Smooth muscle cell (in vitro differentiated cells): ENCODE data around the gene PCDHA11. TPM values are rescaled to one million over a fixed set of nuclear protein-coding genes. Genes with fewer than 3 reads are reported as not detected.

Experiments
- DNase-seq: peaks from one replicate; lab custom pipeline; 2025; ENCODE audit not compliant: unreplicated experiment; lab: John Stamatoyannopoulos, UW
- H2AFZ ChIP-seq: fragments of 200-600 bp; sonication (generic); 2 replicates; pipeline ENCODE4 v1.6.0; 2016; ENCODE audit warnings: antibody characterized with exemption, low read depth, mild to moderate bottlenecking
- H3F3A ChIP-seq: fragments of 200-600 bp; sonication (generic); 2 replicates; pipeline ENCODE4 v1.6.0; 2017; ENCODE audit warnings: antibody characterized with exemption, low read depth
- H3K27ac ChIP-seq: fragments of 200-600 bp; sonication (generic); 2 replicates; pipeline ENCODE4 v1.5.1; 2016; ENCODE audit warnings: low read depth, mild to moderate bottlenecking
- H3K27me3 ChIP-seq: fragments of 200-600 bp; sonication (generic); 2 replicates; pipeline ENCODE4 v1.6.1; 2016; ENCODE audit warnings: low read depth, mild to moderate bottlenecking
- H3K36me3 ChIP-seq: fragments of 200-600 bp; sonication (generic); 2 replicates; pipeline ENCODE4 v1.5.1; 2016; ENCODE audit warnings: low read depth
- H3K4me1 ChIP-seq: fragments of 200-600 bp; sonication (generic); 2 replicates; pipeline ENCODE4 v1.5.1; 2016; ENCODE audit warnings: low read depth
- H3K4me2 ChIP-seq: fragments of 200-600 bp; sonication (generic); 2 replicates; pipeline ENCODE4 v1.6.0; 2016; ENCODE audit warnings: mild to moderate bottlenecking
- H3K4me3 ChIP-seq: fragments of 200-600 bp; sonication (generic); 2 replicates; pipeline ENCODE4 v1.5.1; 2016; ENCODE audit warnings: mild to moderate bottlenecking
- H3K79me2 ChIP-seq: fragments of 200-600 bp; sonication (generic); 2 replicates; pipeline ENCODE4 v1.6.0; 2016; ENCODE audit warnings: low read depth, mild to moderate bottlenecking
- H3K9ac ChIP-seq: fragments of 200-600 bp; sonication (generic); 2 replicates; pipeline ENCODE4 v1.6.0; 2016; ENCODE audit warnings: low read depth
- H3K9me3 ChIP-seq: fragments of 200-600 bp; sonication (generic); replicated peaks from 2 replicates; pipeline ENCODE4 v1.5.1; 2016; ENCODE audit warnings: low read depth
- H4K20me1 ChIP-seq: fragments of 200-600 bp; sonication (generic); 2 replicates; pipeline ENCODE4 v1.6.0; 2016; ENCODE audit warnings: low read depth
- CTCF ChIP-seq: fragments of 200-600 bp; sonication (generic); IDR thresholded peaks from 2 replicates; pipeline ENCODE4 v1.5.1; 2017; ENCODE audit warnings: borderline replicate concordance, mild to moderate bottlenecking, antibody characterized with exemption; ENCODE audit not compliant: insufficient read depth, poor library complexity, severe bottlenecking
- WGBS: methylation state at CpG from one replicate; pipeline ENCODE4 v1.1.7; 2016; ENCODE audit warnings: low lambda C conversion rate; 5-methylcytosine and 5-hydroxymethylcytosine counted together
- polyA plus RNA-seq: library from polyadenylated mRNA; unstranded; fragments of >200 nt; fragmentation: Nextera tagmentation; extraction: Ambion mirVana; gene quantifications from 2 replicates; pipeline ENCODE4 v1.2.1, GENCODE V29; 2016
- total RNA-seq: library from RNA; depleted of rRNA; stranded (reverse); fragments of >200 nt; gene quantifications from 2 replicates; pipeline ENCODE4 v1.2.3, GENCODE V29; 2014

PCDHA11 gene
- total and polyA plus RNA-seq, 2 experiments from 2014 or later, result 3.0 to 3.8 TPM

DNA sequence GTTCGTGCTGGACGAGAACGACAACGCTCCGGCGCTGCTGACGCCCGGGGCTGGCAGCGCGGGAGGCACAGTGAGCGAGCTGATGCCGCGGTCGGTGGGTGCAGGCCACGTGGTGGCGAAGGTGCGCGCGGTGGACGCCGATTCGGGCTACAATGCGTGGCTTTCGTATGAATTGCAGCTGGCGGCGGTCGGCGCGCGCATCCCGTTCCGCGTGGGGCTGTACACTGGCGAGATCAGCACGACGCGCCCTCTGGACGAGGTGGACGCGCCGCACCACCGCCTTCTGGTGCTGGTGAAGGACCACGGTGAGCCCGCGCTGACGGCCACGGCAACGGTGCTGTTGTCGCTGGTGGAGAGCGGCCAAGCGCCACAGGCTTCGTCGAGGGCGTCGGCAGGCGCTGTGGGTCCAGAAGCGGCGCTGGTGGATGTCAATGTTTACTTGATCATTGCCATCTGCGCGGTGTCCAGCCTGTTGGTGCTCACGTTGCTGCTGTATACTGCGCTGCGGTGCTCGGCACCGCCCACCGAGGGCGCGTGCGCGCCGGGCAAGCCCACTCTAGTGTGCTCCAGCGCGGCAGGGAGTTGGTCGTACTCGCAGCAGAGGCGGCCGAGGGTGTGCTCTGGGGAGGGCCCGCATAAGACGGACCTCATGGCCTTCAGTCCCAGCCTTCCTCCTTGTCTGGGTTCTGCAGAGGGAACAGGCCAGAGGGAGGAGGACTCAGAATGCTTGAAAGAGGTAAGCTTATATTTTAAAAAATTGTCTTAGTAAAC, 15.4 kb downstream of the PCDHA11 start:
- 97% methylated on average over 63 of the region's 79 CpGs for WGBS
- no peaks in the 10 kb centered on the region for H3F3A ChIP-seq
- H3K27me3 ChIP-seq, result no peaks in the 10 kb centered on the region
- peaks cover 6% of the 10 kb centered on the region for H3K79me2 ChIP-seq
- no peak overlapping the region for H3K9ac ChIP-seq
- H3K4me2 ChIP-seq, result no peak overlapping the region
- no peak overlapping the region for H2AFZ ChIP-seq
- H4K20me1 ChIP-seq, result no peaks in the 10 kb centered on the region
- no peaks in the 10 kb centered on the region for H3K4me1 ChIP-seq
- no peaks in the 10 kb centered on the region for H3K9me3 ChIP-seq
- H3K27ac ChIP-seq, result no peak overlapping the region
- H3K4me3 ChIP-seq, result no peak overlapping the region
- no peak for TF ChIP-seq CTCF
- H3K36me3 ChIP-seq, result no peaks in the 10 kb centered on the region
- no peak for DNase-seq

DNA sequence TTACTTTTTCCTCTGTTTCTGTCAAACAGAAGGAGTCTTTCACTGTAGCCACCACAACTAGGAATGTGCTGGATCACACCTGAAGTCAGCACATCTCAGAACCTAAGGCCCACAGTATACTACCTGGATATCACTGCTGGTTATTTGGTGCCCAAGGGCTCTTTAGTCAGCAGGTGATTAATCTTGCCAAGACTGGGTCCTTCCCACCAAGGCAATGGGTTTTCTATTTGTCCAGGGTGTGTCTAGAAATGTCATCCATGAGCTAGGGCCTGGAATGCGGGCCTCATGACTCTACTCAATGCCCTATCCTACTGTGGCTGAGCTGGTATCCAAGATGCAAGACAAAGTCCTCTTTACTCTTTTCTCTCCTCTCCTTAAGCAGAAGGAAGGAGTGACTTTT, 47.6 kb downstream of the PCDHA11 start:
- H3K4me2 ChIP-seq, result no peak overlapping the region
- no peaks in the 10 kb centered on the region for H3K36me3 ChIP-seq
- H3K9me3 ChIP-seq, result no peaks in the 10 kb centered on the region
- no peaks in the 10 kb centered on the region for H3K27me3 ChIP-seq
- no peak overlapping the region for H3K9ac ChIP-seq
- H3K4me3 ChIP-seq, result no peak overlapping the region
- DNase-seq, result no peak
- WGBS, result 100% methylated on average over 1 of the region's 1 CpG
- peaks cover 8% of the 10 kb centered on the region for H3K79me2 ChIP-seq
- no peak overlapping the region for H3K27ac ChIP-seq
- no peak for TF ChIP-seq CTCF
- H3F3A ChIP-seq, result no peaks in the 10 kb centered on the region
- no peaks in the 10 kb centered on the region for H3K4me1 ChIP-seq
- no peak overlapping the region for H2AFZ ChIP-seq
- H4K20me1 ChIP-seq, result peaks cover 17% of the 10 kb centered on the region

Other genes starting within 250 kb of the PCDHA11 start
- 0.54 TPM in 1 of 2 replicates, not detected in the other for gene CD14, start 235.8 kb upstream of the PCDHA11 start, total RNA-seq
- gene CD14, start 235.8 kb upstream of the PCDHA11 start, polyA plus RNA-seq, result 0.09 and 0.69 TPM in 2 replicates
- gene TMCO6, start 229.5 kb upstream of the PCDHA11 start, total RNA-seq, result 3.3 and 11.4 TPM in 2 replicates
- 4.4 and 5.9 TPM in 2 replicates for gene TMCO6, start 229.5 kb upstream of the PCDHA11 start, polyA plus RNA-seq
- gene NDUFA2, start 221.3 kb upstream of the PCDHA11 start, total RNA-seq, result 24.3 and 63.0 TPM in 2 replicates
- 120 and 126 TPM in 2 replicates for gene NDUFA2, start 221.3 kb upstream of the PCDHA11 start, polyA plus RNA-seq
- gene IK, start 221.1 kb upstream of the PCDHA11 start, total RNA-seq, result 85.1 and 87.5 TPM in 2 replicates
- 77.6 and 79.3 TPM in 2 replicates for gene IK, start 221.1 kb upstream of the PCDHA11 start, polyA plus RNA-seq
- gene WDR55, start 204.1 kb upstream of the PCDHA11 start, total RNA-seq, result 11.2 and 14.2 TPM in 2 replicates
- 20.6 and 23.6 TPM in 2 replicates for gene WDR55, start 204.1 kb upstream of the PCDHA11 start, polyA plus RNA-seq
- 0.27 and 2.2 TPM in 2 replicates for gene DND1, start 195.4 kb upstream of the PCDHA11 start, total RNA-seq
- 0.31 and 0.64 TPM in 2 replicates for gene DND1, start 195.4 kb upstream of the PCDHA11 start, polyA plus RNA-seq
- gene HARS1, start 177.6 kb upstream of the PCDHA11 start, total RNA-seq, result 29.4 and 54.5 TPM in 2 replicates
- gene HARS1, start 177.6 kb upstream of the PCDHA11 start, polyA plus RNA-seq, result 72.1 and 83.8 TPM in 2 replicates
- 15.3 and 19.3 TPM in 2 replicates for gene HARS2, start 177.5 kb upstream of the PCDHA11 start, total RNA-seq
- gene HARS2, start 177.5 kb upstream of the PCDHA11 start, polyA plus RNA-seq, result 24.3 and 25.7 TPM in 2 replicates
- 32.9 and 39.7 TPM in 2 replicates for gene ZMAT2, start 168.5 kb upstream of the PCDHA11 start, total RNA-seq
- gene ZMAT2, start 168.5 kb upstream of the PCDHA11 start, polyA plus RNA-seq, result 34.6 and 37.2 TPM in 2 replicates
- gene PCDHA1, start 82.8 kb upstream of the PCDHA11 start, total RNA-seq, result 0.04 TPM in 1 of 2 replicates, not detected in the other
- not detected in 2 replicates for gene PCDHA1, start 82.8 kb upstream of the PCDHA11 start, polyA plus RNA-seq
- gene PCDHA2, start 74.1 kb upstream of the PCDHA11 start, total RNA-seq, result 3.0 and 4.7 TPM in 2 replicates
- 2.5 and 2.7 TPM in 2 replicates for gene PCDHA2, start 74.1 kb upstream of the PCDHA11 start, polyA plus RNA-seq
- gene PCDHA3, start 67.9 kb upstream of the PCDHA11 start, total RNA-seq, result 3.2 and 3.9 TPM in 2 replicates
- 0.47 and 0.89 TPM in 2 replicates for gene PCDHA3, start 67.9 kb upstream of the PCDHA11 start, polyA plus RNA-seq
- gene PCDHA4, start 61.9 kb upstream of the PCDHA11 start, total RNA-seq, result 7.1 and 10.8 TPM in 2 replicates
- 4.1 and 5.0 TPM in 2 replicates for gene PCDHA4, start 61.9 kb upstream of the PCDHA11 start, polyA plus RNA-seq
- 0.31 and 1.7 TPM in 2 replicates for gene PCDHA5, start 47.3 kb upstream of the PCDHA11 start, total RNA-seq
- 0.05 and 0.14 TPM in 2 replicates for gene PCDHA5, start 47.3 kb upstream of the PCDHA11 start, polyA plus RNA-seq
- gene PCDHA6, start 41.0 kb upstream of the PCDHA11 start, total RNA-seq, result 1.2 and 2.4 TPM in 2 replicates
- 0.17 and 0.22 TPM in 2 replicates for gene PCDHA6, start 41.0 kb upstream of the PCDHA11 start, polyA plus RNA-seq
- gene PCDHA7, start 34.7 kb upstream of the PCDHA11 start, total RNA-seq, result 2.4 and 3.1 TPM in 2 replicates
- gene PCDHA7, start 34.7 kb upstream of the PCDHA11 start, polyA plus RNA-seq, result 0.37 and 1.0 TPM in 2 replicates
- gene PCDHA8, start 27.8 kb upstream of the PCDHA11 start, total RNA-seq, result 0.40 and 0.94 TPM in 2 replicates
- gene PCDHA8, start 27.8 kb upstream of the PCDHA11 start, polyA plus RNA-seq, result 0.40 and 0.45 TPM in 2 replicates
- 1.7 and 2.1 TPM in 2 replicates for gene PCDHA9, start 20.6 kb upstream of the PCDHA11 start, total RNA-seq
- gene PCDHA9, start 20.6 kb upstream of the PCDHA11 start, polyA plus RNA-seq, result 0.27 and 0.43 TPM in 2 replicates
- gene PCDHA10, start 13.1 kb upstream of the PCDHA11 start, total RNA-seq, result 16.1 and 19.6 TPM in 2 replicates
- 9.0 and 10.1 TPM in 2 replicates for gene PCDHA10, start 13.1 kb upstream of the PCDHA11 start, polyA plus RNA-seq
- 7.3 and 9.6 TPM in 2 replicates for gene PCDHA12, start 6.4 kb downstream of the PCDHA11 start, total RNA-seq
- gene PCDHA12, start 6.4 kb downstream of the PCDHA11 start, polyA plus RNA-seq, result 2.2 and 2.9 TPM in 2 replicates
- gene PCDHA13, start 13.2 kb downstream of the PCDHA11 start, total RNA-seq, result 0.99 and 2.5 TPM in 2 replicates
- gene PCDHA13, start 13.2 kb downstream of the PCDHA11 start, polyA plus RNA-seq, result 0.30 and 1.3 TPM in 2 replicates
- 5.6 and 9.3 TPM in 2 replicates for gene PCDHAC1, start 57.3 kb downstream of the PCDHA11 start, total RNA-seq
- gene PCDHAC1, start 57.3 kb downstream of the PCDHA11 start, polyA plus RNA-seq, result 0.13 and 0.97 TPM in 2 replicates
- gene PCDHAC2, start 97.5 kb downstream of the PCDHA11 start, total RNA-seq, result 5.2 and 7.4 TPM in 2 replicates
- 3.5 and 4.7 TPM in 2 replicates for gene PCDHAC2, start 97.5 kb downstream of the PCDHA11 start, polyA plus RNA-seq
- gene PCDHB1, start 182.4 kb downstream of the PCDHA11 start, total RNA-seq, result 0.04 and 0.22 TPM in 2 replicates
- not detected in 2 replicates for gene PCDHB1, start 182.4 kb downstream of the PCDHA11 start, polyA plus RNA-seq
- 25.8 and 37.9 TPM in 2 replicates for gene PCDHB2, start 225.7 kb downstream of the PCDHA11 start, total RNA-seq
- gene PCDHB2, start 225.7 kb downstream of the PCDHA11 start, polyA plus RNA-seq, result 32.8 and 41.6 TPM in 2 replicates
- 3.8 and 5.3 TPM in 2 replicates for gene PCDHB3, start 231.5 kb downstream of the PCDHA11 start, total RNA-seq
- gene PCDHB3, start 231.5 kb downstream of the PCDHA11 start, polyA plus RNA-seq, result 1.5 and 1.8 TPM in 2 replicates